A673 (cell line): ENCODE measurements around the gene EVI5L. TPM values are rescaled to one million over a fixed set of nuclear protein-coding genes. Genes with fewer than 3 reads are reported as not detected.

Experiments
- BruUV-seq: library from RNA; stranded (reverse); fragments of 400-500 nt; replicated peaks from 2 replicates; lab custom pipeline; 2021; lab: Mats Ljungman, UMichigan
- CTCF ChIA-PET: fragments of 300-600 bp; sonication (Branson Sonifier 250); formaldehyde crosslinking; loops from one replicate; lab custom pipeline; 2022; ENCODE audit warnings: antibody characterized with exemption; lab: Charles Lee
- POLR2A ChIA-PET: fragments of 300-600 bp; sonication (Branson Sonifier 250); formaldehyde crosslinking; loops from one replicate; lab custom pipeline; 2022; ENCODE audit warnings: antibody characterized with exemption; ENCODE audit not compliant: low non-redundant PET; lab: Charles Lee
- DNase-seq: peaks from one replicate; pipeline ENCODE4 v3.0.0-alpha.2; 2015; ENCODE audit warnings: low spot score
- H3K27ac ChIP-seq: fragments of 200-600 bp; sonication (generic); 2 replicates; pipeline ENCODE4 v1.5.1; 2016; ENCODE audit warnings: mixed run types, low read depth, mild to moderate bottlenecking, mixed read lengths, antibody characterized with exemption, low read length; ENCODE audit not compliant: poor library complexity, severe bottlenecking
- H3K27me3 ChIP-seq: fragments of 200-600 bp; sonication (generic); replicated peaks from 2 replicates; pipeline ENCODE4 v1.6.1; 2017; ENCODE audit warnings: mixed run types, low read depth, mild to moderate bottlenecking, mixed read lengths, antibody characterized with exemption, low read length; ENCODE audit not compliant: insufficient read depth, poor library complexity
- H3K36me3 ChIP-seq: fragments of 200-600 bp; sonication (generic); 2 replicates; pipeline ENCODE4 v1.6.1; 2016; ENCODE audit warnings: mixed run types, mild to moderate bottlenecking, mixed read lengths, antibody characterized with exemption, low read length; ENCODE audit not compliant: insufficient read depth, poor library complexity, severe bottlenecking
- H3K4me1 ChIP-seq: fragments of 200-600 bp; sonication (generic); 2 replicates; pipeline ENCODE4 v1.6.1; 2017; ENCODE audit warnings: mixed run types, mild to moderate bottlenecking, mixed read lengths, antibody characterized with exemption, low read length; ENCODE audit not compliant: insufficient read depth, poor library complexity, severe bottlenecking
- H3K4me3 ChIP-seq: fragments of 200-600 bp; sonication (generic); 2 replicates; pipeline ENCODE4 v1.5.1; 2016; ENCODE audit warnings: low read depth, mixed run types, mild to moderate bottlenecking, mixed read lengths, low read length; ENCODE audit not compliant: poor library complexity, severe bottlenecking
- H3K9me3 ChIP-seq: fragments of 200-600 bp; sonication (generic); 2 replicates; pipeline ENCODE4 v1.6.1; 2016; ENCODE audit warnings: mixed run types, low read depth, mild to moderate bottlenecking, mixed read lengths, antibody characterized with exemption, low read length; ENCODE audit not compliant: poor library complexity, severe bottlenecking
- CTCF ChIP-seq: fragments of 300-800, 200-600 bp; sonication (generic); conservative IDR thresholded peaks from 2 replicates; pipeline ENCODE4 v1.5.1; 2017; ENCODE audit warnings: low read depth, mild to moderate bottlenecking, antibody characterized with exemption, low read length, moderate library complexity, mixed read lengths
- EZH2 ChIP-seq: fragments of 200-600 bp; sonication (generic); IDR thresholded peaks from 2 replicates; pipeline ENCODE4 v1.6.1; 2017; ENCODE audit warnings: borderline replicate concordance, low read depth, mild to moderate bottlenecking, mixed read lengths, antibody characterized with exemption, low read length; ENCODE audit not compliant: poor library complexity, severe bottlenecking
- intact Hi-C: fragments of 100-400 bp; cut with micrococcal nuclease; formaldehyde crosslinking; loops from one replicate; pipeline ENCODE4 v1.10.0; 2022; ENCODE audit not compliant: unreplicated experiment
- total RNA-seq: library from RNA; stranded (reverse); gene quantifications from 2 replicates; pipeline ENCODE4 v1.2.3, GENCODE V29; 2021

The EVI5L gene
- total RNA-seq, 1 experiment from 2014 or later, result 4.8 TPM

GRCh38 chr19:7851623-7852500, 21.8 kb downstream of the EVI5L start:
- DNase-seq, result no peak
- Histone ChIP-seq H3K4me3 (no peak overlapping the region), H3K9me3 (no peaks in the 10 kb centered on the region), H3K27me3 (no peaks in the 10 kb centered on the region), H3K36me3 (no peaks in the 10 kb centered on the region), H3K27ac (no peak overlapping the region), H3K4me1 (no peaks in the 10 kb centered on the region)
- POLR2A ChIA-PET, result no interaction called here
- TF ChIP-seq EZH2 (no peak), CTCF (no peak)
- CTCF ChIA-PET, result interaction anchor here (0.6 kb wide), 1 partner anchor 35 kb away, joined by 5 read pairs; no protein-coding TSS in a partner anchor
- intact Hi-C loops, result loop anchor here (10.0 kb wide), 1 partner anchor 403 kb away; no protein-coding TSS in a partner anchor
- no TSS peak for BruUV-seq

GRCh38 chr19:7852851-7853769, 23.1 kb downstream of the EVI5L start:
- H3K27me3 ChIP-seq, result no peaks in the 10 kb centered on the region
- intact Hi-C loops, result loop anchor here (10.0 kb wide), 1 partner anchor 402 kb away; no protein-coding TSS in a partner anchor
- no TSS peak for BruUV-seq
- TF ChIP-seq EZH2 (no peak), CTCF (peak; percentile 92)
- no peak overlapping the region for H3K4me3 ChIP-seq
- no peaks in the 10 kb centered on the region for H3K4me1 ChIP-seq
- ChIA-PET CTCF (interaction anchor here (0.6 kb wide), 2 partner anchors 34 to 68 kb away, joined by 3 to 5 read pairs; no protein-coding TSS in a partner anchor), POLR2A (no interaction called here)
- no peaks in the 10 kb centered on the region for H3K36me3 ChIP-seq
- H3K9me3 ChIP-seq, result no peaks in the 10 kb centered on the region
- peak; percentile 73 for DNase-seq
- H3K27ac ChIP-seq, result no peak overlapping the region

DNA sequence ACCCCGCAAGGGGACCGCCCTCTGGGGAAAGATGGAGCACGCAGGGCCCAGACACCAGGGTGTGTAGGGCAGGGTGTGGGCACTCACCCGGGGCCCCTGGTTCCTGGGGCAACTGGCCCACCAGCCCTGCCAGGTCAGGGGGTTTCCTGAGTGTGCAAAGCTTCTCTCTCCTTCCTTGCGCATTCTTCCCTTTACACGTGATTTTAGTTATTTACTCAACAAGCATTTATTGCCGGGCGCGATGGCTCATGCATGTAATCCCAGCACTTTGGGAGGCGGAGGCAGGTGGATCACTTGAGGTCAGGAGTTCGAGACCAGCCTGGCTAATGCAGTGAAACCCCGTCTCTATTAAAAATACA, 23.7 kb downstream of the EVI5L start:
- H3K4me1 ChIP-seq, result no peaks in the 10 kb centered on the region
- intact Hi-C loops, result loop anchor here (10.0 kb wide), 1 partner anchor 401 kb away; no protein-coding TSS in a partner anchor
- no peaks in the 10 kb centered on the region for H3K36me3 ChIP-seq
- no peak overlapping the region for H3K27ac ChIP-seq
- ChIA-PET POLR2A (no interaction called here), CTCF (no interaction called here)
- H3K4me3 ChIP-seq, result no peak overlapping the region
- no peaks in the 10 kb centered on the region for H3K27me3 ChIP-seq
- DNase-seq, result no peak
- H3K9me3 ChIP-seq, result no peaks in the 10 kb centered on the region
- TF ChIP-seq EZH2 (no peak), CTCF (no peak)
- BruUV-seq, result no TSS peak
